ENCODE results near the gene ALG12.

The ALG12 gene

GRCh38 chr22:49892226-49892899 is 25.9 kb downstream of the ALG12 start:
- no peak for DNase-seq (ENCODE audit: low read depth in 2 of 2, low spot score in 1 of 2)

GRCh38 chr22:49889071-49889470 is 29.2 kb downstream of the ALG12 start:
- DNase-seq (ENCODE audit: low read depth in 2 of 2, low spot score in 1 of 2) = no peak

DNA sequence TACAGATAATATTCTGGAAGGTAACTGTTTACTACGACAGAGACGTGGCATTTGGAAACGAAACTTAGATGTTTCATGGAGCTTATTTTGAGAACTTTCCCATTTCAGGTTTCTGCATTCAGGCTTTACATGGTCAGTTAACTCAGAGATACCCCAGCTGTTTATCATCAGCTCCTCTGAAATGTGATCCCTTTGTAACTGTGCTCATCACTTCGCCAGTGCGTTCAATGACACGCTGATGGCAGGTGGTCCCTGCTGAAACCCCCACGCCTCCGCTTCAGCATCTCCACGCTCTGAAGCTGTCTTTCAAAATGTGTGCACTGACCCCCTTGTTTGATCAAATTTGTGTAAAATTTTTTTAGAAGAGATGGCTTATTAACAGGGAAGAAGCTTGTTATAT is 30.5 kb downstream of the ALG12 start:
- DNase-seq (ENCODE audit: low read depth in 2 of 2, low spot score in 1 of 2) = no peak

- no peak for DNase-seq (ENCODE audit: low read depth in 2 of 2, low spot score in 1 of 2)
These were observed 31.2 kb downstream of the ALG12 start for GRCh38 chr22:49887064-49887451.

DNA sequence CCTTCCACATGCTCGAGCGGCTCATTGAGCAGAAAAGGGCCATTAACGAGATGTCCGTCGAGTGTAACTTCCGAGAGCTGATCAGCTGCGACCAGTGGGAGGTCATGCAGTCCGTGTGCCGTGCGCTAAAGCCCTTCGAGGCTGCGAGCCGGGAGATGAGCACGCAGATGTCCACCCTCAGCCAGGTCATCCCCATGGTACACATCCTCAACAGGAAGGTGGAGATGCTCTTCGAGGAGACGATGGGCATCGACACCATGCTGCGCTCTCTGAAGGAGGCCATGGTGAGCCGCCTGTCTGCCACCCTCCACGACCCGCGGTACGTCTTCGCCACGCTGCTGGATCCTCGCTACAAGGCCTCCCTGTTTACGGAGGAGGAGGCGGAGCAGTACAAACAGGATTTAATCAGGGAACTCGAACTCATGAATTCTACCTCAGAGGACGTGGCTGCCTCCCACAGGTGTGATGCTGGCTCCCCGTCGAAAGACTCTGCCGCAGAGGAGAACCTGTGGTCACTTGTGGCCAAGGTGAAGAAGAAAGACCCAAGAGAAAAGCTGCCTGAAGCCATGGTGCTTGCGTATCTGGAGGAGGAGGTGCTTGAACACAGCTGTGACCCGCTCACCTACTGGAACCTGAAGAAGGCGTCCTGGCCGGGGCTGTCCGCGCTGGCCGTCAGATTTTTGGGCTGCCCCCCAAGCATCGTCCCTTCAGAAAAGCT is 31.7 kb downstream of the ALG12 start:
- DNase-seq (ENCODE audit: low read depth in 2 of 2, low spot score in 1 of 2) = no peak

- DNase-seq (ENCODE audit: low read depth in 2 of 2, low spot score in 1 of 2) = no peak
These were observed 32.4 kb downstream of the ALG12 start for GRCh38 chr22:49885881-49886280.

- DNase-seq (ENCODE audit: low read depth in 2 of 2, low spot score in 1 of 2) = no peak
These were observed 33.0 kb downstream of the ALG12 start for GRCh38 chr22:49885281-49885680.

- DNase-seq (ENCODE audit: low read depth in 2 of 2, low spot score in 1 of 2) = no peak
These were observed 33.6 kb downstream of the ALG12 start for GRCh38 chr22:49884503-49885260.

DNA sequence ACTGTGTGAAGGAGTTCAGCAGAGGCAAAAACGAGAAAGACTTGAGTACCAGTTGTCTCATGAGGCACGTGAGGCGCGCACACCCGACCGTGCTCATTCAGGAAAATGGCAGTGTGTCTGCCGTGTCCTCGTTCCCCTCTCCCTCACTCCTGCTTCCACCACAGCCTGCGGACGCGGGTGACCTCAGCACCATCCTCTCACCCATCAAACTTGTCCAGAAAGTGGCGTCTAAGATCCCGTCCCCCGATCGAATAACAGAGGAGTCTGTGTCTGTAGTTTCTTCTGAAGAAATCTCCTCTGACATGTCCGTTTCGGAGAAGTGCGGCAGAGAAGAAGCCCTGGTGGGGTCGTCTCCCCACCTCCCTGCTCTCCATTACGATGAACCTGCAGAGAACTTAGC is 34.2 kb downstream of the ALG12 start:
- no peak for DNase-seq (ENCODE audit: low read depth in 2 of 2, low spot score in 1 of 2)

- no peak for DNase-seq (ENCODE audit: low read depth in 2 of 2, low spot score in 1 of 2)
These were observed 35.0 kb downstream of the ALG12 start for GRCh38 chr22:49883294-49883640.

- no peak for DNase-seq (ENCODE audit: low read depth in 2 of 2, low spot score in 1 of 2)
These were observed 35.5 kb downstream of the ALG12 start for GRCh38 chr22:49882519-49883293.

- DNase-seq (ENCODE audit: low read depth in 2 of 2, low spot score in 1 of 2) = no peak
These were observed 36.4 kb downstream of the ALG12 start for GRCh38 chr22:49881856-49882255.

DNA sequence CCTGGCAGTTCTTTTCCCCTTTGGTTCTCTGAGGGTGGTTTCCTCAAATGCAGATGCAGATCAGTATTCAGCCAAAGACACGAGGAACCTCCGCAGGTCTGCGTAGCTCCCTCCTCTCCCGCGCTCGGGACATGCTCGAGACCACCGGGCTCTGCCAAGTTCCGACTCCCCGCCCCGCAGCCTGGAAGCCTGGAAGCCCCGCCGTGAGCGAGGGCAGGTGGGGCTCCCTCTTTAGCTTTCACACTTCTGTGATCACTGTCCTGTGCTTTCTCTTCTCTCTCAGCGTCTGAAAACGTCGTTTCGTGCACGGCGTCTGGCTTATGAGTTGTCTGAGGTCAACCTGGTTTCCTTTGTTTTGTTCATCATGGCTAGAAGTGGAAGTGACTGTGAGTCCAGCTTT is 38.0 kb downstream of the ALG12 start:
- DNase-seq (ENCODE audit: low read depth in 2 of 2, low spot score in 1 of 2) = no peak

DNA sequence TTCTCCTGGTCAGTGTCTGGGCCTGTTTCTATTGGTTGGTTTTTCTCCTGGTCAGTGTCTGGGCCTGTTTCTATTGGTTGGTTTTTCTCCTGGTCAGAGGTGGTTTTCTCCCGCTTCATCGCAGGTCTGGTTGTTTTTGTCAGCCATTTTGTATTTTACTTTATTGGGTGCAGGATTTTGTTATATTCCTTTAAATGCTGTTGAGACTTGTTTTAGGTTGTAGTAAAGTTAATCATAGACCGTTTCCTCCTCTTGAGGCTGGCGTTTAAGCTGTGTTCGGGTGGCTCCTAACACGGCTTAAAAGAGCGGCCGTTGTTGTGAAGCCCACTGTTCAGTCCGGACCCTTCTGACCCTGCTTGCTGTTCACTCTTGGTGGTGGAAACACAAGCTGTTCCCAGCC is 38.4 kb downstream of the ALG12 start:
- no peak for DNase-seq (ENCODE audit: low read depth in 2 of 2, low spot score in 1 of 2)

GRCh38 chr22:49878206-49878605 is 40.0 kb downstream of the ALG12 start:
- DNase-seq (ENCODE audit: low read depth in 2 of 2, low spot score in 1 of 2) = no peak

GRCh38 chr22:49877642-49878041 is 40.6 kb downstream of the ALG12 start:
- DNase-seq (ENCODE audit: low read depth in 2 of 2, low spot score in 1 of 2) = no peak

DNA sequence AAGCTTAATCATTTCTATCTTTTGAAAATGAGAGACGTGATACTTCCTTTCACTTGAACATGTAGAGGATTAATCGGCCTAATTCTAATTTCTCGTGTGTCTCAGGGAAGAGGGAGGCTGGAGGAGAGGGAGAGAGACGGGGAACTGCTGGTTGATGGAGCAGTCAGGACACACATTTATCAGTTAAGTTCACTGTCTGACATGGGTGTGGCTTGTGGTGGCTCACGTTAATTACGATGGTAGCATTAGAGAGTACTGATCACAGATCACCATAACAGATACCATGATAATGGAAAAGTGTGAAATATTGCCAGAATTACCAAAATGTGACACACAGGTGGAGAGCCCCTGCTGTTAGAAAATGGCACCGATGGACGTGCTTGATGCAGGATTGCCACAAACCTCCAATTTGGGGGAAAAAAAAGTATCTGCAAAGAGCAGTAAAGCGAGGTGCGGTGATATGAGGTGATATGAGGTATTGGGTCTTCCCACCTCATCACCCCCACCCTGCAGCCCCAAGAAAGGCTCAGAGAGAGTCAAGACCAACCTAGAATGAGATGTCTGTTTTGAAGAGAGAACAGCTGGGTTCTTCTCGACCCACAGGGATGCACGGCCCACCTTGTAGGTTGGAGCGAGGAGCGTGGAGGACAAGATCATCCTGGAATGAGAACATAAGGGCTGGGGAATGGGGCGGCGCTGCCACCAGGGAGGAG is 44.9 kb downstream of the ALG12 start:
- DNase-seq (ENCODE audit: low read depth in 2 of 2, low spot score in 1 of 2) = no peak

GRCh38 chr22:49872347-49872746 is 45.9 kb downstream of the ALG12 start:
- no peak for DNase-seq (ENCODE audit: low read depth in 2 of 2, low spot score in 1 of 2)

GRCh38 chr22:49871482-49871881 is 46.8 kb downstream of the ALG12 start:
- DNase-seq (ENCODE audit: low read depth in 2 of 2, low spot score in 1 of 2) = no peak

DNA sequence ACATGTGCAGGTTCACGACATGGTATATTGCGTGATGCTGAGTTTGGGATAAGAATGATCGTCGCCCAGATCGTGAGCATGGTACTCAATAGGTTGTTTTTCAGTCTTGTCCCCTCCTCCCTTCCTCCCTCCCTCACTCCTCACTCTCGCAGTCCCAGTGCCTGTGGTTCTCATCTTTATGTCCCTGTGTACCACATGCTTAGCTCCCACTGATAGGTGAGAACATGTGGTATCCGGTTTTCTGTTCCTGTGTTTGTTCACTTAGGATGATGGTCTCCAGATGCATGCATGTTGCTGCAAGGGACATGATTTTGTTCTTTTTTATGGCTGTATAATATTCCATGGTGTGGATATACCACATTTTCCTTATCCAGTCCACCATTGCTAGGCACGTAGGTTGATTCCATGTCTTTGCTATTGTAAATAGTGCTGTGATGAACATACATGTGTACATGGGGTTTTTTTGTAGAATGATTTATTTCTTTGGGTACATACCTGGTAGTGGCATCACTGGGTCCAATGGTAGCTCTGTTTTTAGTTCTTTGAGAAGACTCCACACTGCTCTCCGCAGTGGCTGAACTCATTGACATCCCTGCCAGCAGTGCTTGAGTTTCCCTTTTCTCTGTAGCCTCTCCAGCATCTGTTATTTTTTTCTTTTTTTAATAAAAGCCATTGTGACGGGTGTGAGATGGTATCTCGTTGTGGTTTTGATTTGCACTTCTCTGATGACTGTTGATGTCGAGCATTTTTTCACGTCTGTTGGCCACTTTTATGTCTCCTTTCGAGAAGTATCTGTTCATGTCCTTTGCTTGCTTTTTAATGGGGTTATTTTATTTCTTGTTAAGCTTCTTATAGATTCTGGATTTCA is 48.2 kb downstream of the ALG12 start:
- no peak for DNase-seq (ENCODE audit: low read depth in 2 of 2, low spot score in 1 of 2)

All from stimulated activated CD8-positive, alpha-beta memory T cell treated with anti-CD3 and anti-CD28 coated beads, Interleukin-4, amount 100 ng/mL, for 4 hours (primary cell).